Ovary (tissue), 3 donors: Measurements from ENCODE around the gene STING1.

Source experiments
- CTCF ChIP-seq, 3 donors: fragments of 450-650 bp in 2 of 3; fragments of 200-600 bp in 1 of 3; IDR thresholded peaks; one replicate each; pipeline versions ENCODE4 v1.5.1 to v1.8.0; 2016 to 2022; ENCODE audit warnings: antibody characterized with exemption in 3 of 3, mild to moderate bottlenecking in 1 of 3
- EP300 ChIP-seq: sonication (generic); formaldehyde crosslinking; IDR thresholded peaks from one replicate; pipeline ENCODE4 v1.6.1; 2017; ENCODE audit warnings: antibody characterized with exemption
- POLR2A ChIP-seq: fragments of 450-650 bp; IDR thresholded peaks from one replicate; pipeline ENCODE4 v1.6.1; 2017; ENCODE audit warnings: antibody characterized with exemption, mild to moderate bottlenecking, moderate library complexity
- donor health status: DM: no; HTN: no; CAD: no.

GRCh38 chr5:139454568-139455290 lies 27.8 kb downstream of the STING1 start:
- TF ChIP-seq POLR2A (no peak), CTCF (IDR thresholded peaks at IDR 0.05) (no peak), EP300 (no peak)
